Kidney (tissue), 14 donors: ENCODE data around the gene TMEM132C. TPM values are rescaled to one million over a fixed set of nuclear protein-coding genes. Genes with fewer than 3 reads are reported as not detected.

Source experiments
- DNase-seq, 5 donors: peaks; one replicate each; pipeline ENCODE4 v3.0.0-alpha.2; 2013 to 2020
- FAIRE-seq: peaks from 2 replicates; lab custom pipeline; 2012; peaks lifted over from hg19 to GRCh38; lab: Jason Lieb, UNC
- H3K27ac ChIP-seq, 2 donors: one replicate each; pipeline ENCODE4 v1.7.0; 2013; ENCODE audit warnings: low read depth in 2 of 2, low read length in 2 of 2, inconsistent platforms in 1 of 2
- H3K27me3 ChIP-seq: one replicate; pipeline ENCODE4 v1.7.1; 2013; ENCODE audit warnings: low read length, inconsistent platforms; ENCODE audit not compliant: control insufficient read depth, insufficient read depth
- H3K36me3 ChIP-seq, 3 donors: one replicate each; pipeline versions ENCODE4 v1.7.0 to v1.7.1; 2013; ENCODE audit warnings: low read length in 3 of 3, control low read depth in 1 of 3, inconsistent platforms in 1 of 3; ENCODE audit not compliant: insufficient read depth in 3 of 3, control insufficient read depth in 2 of 3
- H3K4me1 ChIP-seq, 3 donors: one replicate each; pipeline versions ENCODE4 v1.7.0 to v1.7.1; 2013; ENCODE audit warnings: low read length in 3 of 3, inconsistent platforms in 1 of 3, low read depth in 1 of 3; ENCODE audit not compliant: control insufficient read depth in 2 of 3, insufficient read depth in 2 of 3
- H3K4me3 ChIP-seq, 3 donors: one replicate each; pipeline versions ENCODE4 v1.7.0 to v1.8.1; 2013; ENCODE audit warnings: low read length in 3 of 3, control low read depth in 1 of 3, inconsistent platforms in 1 of 3
- H3K9ac ChIP-seq, 3 donors: one replicate each; pipeline versions ENCODE4 v1.7.0 to v1.7.1; 2013; ENCODE audit warnings: low read length in 3 of 3, control low read depth in 1 of 3, inconsistent platforms in 1 of 3
- H3K9me3 ChIP-seq, 3 donors: one replicate each; pipeline versions ENCODE4 v1.7.0 to v1.7.1; 2013; ENCODE audit warnings: low read length in 3 of 3, control low read depth in 1 of 3, inconsistent platforms in 1 of 3; ENCODE audit not compliant: control insufficient read depth in 2 of 3, insufficient read depth in 1 of 3
- CTCF ChIP-seq: IDR thresholded peaks from 3 replicates; pipeline ENCODE4 v1.5.1; 2012; ENCODE audit warnings: mild to moderate bottlenecking, moderate library complexity, borderline replicate concordance; ENCODE audit not compliant: insufficient read depth; ENCODE audit errors: extremely low read depth
- intact Hi-C: fragments of 100-400 bp; cut with DNase I; formaldehyde crosslinking; loops from one replicate; pipeline ENCODE4 v1.11.1; 2022
- polyA plus RNA-seq: library from polyadenylated mRNA; stranded (reverse); fragments of 350-450 nt; fragmentation: Illumina TruSeq; extraction: RNeasy Lipid Tissue Mini Kit (QIAGEN cat#74804); gene quantifications from one replicate; pipeline ENCODE4 v1.2.3, GENCODE V29; 2014; ENCODE audit warnings: low read depth, low replicate concordance; ENCODE audit not compliant: insufficient read depth
- total RNA-seq: library from RNA; stranded (reverse); fragmentation: NEBNext Ultra II Directional; extraction: Animal tissue kit (Norgen Biotek cat#: 25700); gene quantifications from one replicate; pipeline ENCODE4 v1.2.1, GENCODE V29; 2021
- donor health status: control.
- donor health status: control.
- donor health status: control.
- donor health status: control.
- donor health status: control.
- donor health status: DM: yes; HTN: yes; CAD: no.
- donor health status: Normal renal cell carcinoma (clear cell type).

Gene TMEM132C
- total and polyA plus RNA-seq, 2 donors from 2014 or later, result 0.28 to 0.75 TPM

- Histone ChIP-seq H3K9ac (no peak overlapping the region), H3K36me3 (no peaks in the 10 kb centered on the region), H3K27me3 (no peaks in the 10 kb centered on the region), H3K27ac (no peak overlapping the region), H3K4me1 (no peaks in the 10 kb centered on the region), H3K9me3 (no peaks in the 10 kb centered on the region), H3K4me3 (no peak overlapping the region)
- FAIRE-seq (no peak), DNase-seq (peak in 4 of 5 donors; percentile 31 to 88 (median 64))
- TF ChIP-seq CTCF, result no peak
- intact Hi-C loops, result no loop called here
Observed at GRCh38 chr12:128455851-128456250, 188.9 kb downstream of the TMEM132C start.

GRCh38 chr12:128456922-128457321, 190.0 kb downstream of the TMEM132C start:
- Histone ChIP-seq H3K4me3 (no peak overlapping the region), H3K9me3 (no peaks in the 10 kb centered on the region), H3K27me3 (no peaks in the 10 kb centered on the region), H3K27ac (no peak overlapping the region), H3K9ac (no peak overlapping the region), H3K4me1 (no peaks in the 10 kb centered on the region), H3K36me3 (no peaks in the 10 kb centered on the region)
- FAIRE-seq (no peak), DNase-seq (no peak)
- no peak for TF ChIP-seq CTCF
- intact Hi-C loops, result no loop called here

- no peak for TF ChIP-seq CTCF
- Histone ChIP-seq H3K4me1 (no peaks in the 10 kb centered on the region), H3K9ac (no peak overlapping the region), H3K4me3 (no peak overlapping the region), H3K36me3 (no peaks in the 10 kb centered on the region), H3K27me3 (no peaks in the 10 kb centered on the region), H3K9me3 (no peaks in the 10 kb centered on the region), H3K27ac (no peak overlapping the region)
- DNase-seq (no peak), FAIRE-seq (peak; percentile 79)
- intact Hi-C loops, result no loop called here
Observed at GRCh38 chr12:128458301-128458974, 191.5 kb downstream of the TMEM132C start.
